HG03103 (cell line): ENCODE data around the gene ZNF853.
"Not testable (repeated sequence)": the region's sequence is repeated elsewhere in the genome, so short reads cannot be mapped to it uniquely, and the experiment has no call there.

ENCODE experiments used
- ATAC-seq: cut with Tn5 transposase; IDR thresholded peaks from one replicate; pipeline ENCODE4 v1.9.1; 2021; ENCODE audit warnings: low read depth; ENCODE audit not compliant: unreplicated experiment

Gene ZNF853

GRCh38 chr7:6614953-6615722 is at the start of gene ZNF853:
TSS of gene ZNF853 (plus strand) at chr7:6615610. CDS start at chr7:6616175, 565 bp downstream.
- ATAC-seq, result no peak

DNA sequence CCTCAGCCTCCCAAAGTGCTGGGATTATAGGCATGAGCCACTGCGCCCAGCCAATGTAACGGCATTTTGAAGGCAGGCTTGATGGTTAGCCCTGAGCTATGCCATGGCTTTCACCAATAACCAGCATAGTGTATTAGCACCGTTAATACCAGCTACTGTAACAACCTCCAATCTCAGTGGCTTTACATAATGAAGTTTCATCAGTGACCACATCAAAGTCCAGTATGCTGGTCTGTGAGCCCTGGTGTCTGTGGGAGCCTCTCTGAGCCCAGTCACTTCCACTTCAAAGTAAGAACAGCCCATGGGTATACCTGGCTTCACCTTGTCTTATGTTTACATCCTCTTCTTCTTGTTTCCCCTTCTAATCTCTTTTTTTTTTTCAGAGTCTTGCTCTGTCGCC is 49.8 kb upstream of the ZNF853 start:
- ATAC-seq, result no peak

DNA sequence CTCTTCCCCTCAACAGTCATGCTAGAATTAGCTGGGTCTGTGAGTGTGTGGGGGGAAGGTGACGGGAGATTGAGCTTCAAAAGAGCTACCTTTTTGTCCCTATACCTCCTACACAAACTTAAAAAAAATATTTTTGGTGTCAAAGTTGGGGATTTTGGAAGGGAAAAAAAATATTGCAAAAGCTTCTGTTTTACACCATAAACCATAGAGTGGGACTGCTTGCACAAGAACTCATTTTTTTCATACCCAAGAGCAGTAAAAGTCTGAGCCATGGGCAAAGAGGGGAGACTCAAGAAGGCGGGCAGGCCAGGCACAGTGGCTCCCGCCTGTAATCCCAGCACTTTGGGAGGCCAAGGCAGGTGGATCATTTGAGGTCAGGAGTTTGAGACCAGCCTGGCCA is 47.5 kb upstream of the ZNF853 start:
- ATAC-seq, result no peak

DNA sequence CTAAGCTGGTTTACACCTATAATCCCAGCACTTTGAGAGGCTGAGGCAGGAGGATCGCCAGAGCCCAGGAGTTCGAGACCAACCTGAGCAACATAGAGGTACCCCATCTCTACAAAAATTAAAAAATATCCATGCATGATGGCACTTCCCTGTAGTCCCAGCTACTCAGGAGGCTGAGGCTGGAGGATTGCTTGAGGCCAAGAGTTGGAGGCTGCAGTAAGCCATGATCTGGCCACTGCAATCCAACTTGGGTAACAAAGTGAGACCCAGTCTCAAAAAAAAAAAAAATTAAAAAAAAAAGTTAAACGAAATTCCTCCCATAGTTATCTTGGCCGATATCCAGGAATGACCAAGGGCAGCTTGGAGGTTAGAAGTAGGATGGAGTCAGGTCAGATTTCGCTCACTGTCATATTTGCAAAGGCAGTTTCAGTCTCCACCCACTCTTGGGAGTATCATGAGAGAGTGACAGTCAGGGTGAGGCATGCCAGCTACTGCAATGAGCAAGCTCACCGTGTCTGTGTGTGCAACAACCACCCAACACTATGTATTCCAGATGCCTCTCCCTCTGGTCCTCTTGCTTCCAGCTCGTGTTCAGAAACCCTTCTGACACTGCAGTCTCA is 44.1 kb upstream of the ZNF853 start:
- no peak for ATAC-seq

DNA sequence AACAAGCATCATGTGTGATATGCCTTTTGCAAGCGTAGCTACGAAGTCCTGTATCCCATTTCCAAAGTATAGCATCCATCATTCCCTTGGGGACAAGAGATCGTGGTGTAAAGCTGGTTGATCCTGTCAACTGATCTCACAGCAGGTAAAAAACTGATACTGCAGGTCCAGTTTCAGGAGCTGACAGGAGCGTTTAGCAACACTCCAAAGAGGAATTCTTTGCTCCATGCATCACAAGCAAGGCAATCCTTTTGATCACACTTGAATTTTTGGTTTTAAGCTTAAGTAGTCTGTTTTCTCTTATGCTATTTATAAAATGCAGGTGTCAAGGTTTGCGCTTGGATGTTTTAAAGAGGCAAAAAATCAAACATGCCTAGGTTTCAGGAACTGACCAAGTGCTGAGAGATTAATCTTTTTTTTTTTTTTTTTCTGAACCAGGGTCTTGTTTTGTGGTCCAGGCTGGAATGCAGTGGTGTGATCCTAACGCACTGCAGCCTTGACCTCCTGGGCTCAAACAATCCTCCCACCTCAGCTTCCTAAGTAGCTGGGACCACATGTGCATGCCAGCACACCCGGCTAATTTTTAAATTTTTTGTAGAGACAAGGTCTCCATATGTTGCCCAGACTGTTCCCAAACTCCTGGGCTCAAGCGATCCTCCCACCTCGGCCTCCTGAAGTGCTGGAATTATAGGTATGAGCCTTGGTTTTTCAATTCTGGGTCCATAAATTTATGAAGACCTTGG is 40.0 kb upstream of the ZNF853 start:
- ATAC-seq, result no peak

GRCh38 chr7:6576024-6576866 is 39.2 kb upstream of the ZNF853 start:
- no peak for ATAC-seq

DNA sequence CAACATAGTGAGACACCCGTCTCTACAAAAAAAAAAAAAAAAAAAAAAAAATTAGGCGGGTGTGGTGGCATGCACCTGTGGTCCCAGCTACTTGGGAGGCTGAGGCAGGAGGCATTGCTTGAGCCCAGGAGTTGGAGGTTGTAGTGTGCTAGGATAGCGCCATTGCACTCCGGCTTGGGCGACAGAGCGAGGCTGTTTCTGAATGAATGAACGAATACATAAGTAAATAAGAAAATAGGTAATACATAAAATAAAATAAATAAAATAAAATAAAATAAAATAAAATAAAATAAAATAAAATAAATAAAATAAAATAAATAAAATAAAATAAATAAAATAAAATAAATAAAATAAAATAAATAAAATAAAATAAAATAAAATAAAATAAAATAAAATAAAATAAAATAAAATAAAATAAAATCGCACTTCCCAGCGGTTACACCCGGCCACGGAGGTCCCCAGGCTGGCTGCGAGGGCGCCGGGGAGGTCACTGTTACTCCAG is 38.5 kb upstream of the ZNF853 start:
- ATAC-seq, result not testable (repeated sequence)

- peak; percentile 95 for ATAC-seq
Measured at GRCh38 chr7:6577369-6578113, 37.9 kb upstream of the ZNF853 start, which contains the start of gene ZDHHC4. TSS of gene ZDHHC4 (plus strand) at chr7:6577454. CDS start at chr7:6580562, 3,108 bp downstream.

DNA sequence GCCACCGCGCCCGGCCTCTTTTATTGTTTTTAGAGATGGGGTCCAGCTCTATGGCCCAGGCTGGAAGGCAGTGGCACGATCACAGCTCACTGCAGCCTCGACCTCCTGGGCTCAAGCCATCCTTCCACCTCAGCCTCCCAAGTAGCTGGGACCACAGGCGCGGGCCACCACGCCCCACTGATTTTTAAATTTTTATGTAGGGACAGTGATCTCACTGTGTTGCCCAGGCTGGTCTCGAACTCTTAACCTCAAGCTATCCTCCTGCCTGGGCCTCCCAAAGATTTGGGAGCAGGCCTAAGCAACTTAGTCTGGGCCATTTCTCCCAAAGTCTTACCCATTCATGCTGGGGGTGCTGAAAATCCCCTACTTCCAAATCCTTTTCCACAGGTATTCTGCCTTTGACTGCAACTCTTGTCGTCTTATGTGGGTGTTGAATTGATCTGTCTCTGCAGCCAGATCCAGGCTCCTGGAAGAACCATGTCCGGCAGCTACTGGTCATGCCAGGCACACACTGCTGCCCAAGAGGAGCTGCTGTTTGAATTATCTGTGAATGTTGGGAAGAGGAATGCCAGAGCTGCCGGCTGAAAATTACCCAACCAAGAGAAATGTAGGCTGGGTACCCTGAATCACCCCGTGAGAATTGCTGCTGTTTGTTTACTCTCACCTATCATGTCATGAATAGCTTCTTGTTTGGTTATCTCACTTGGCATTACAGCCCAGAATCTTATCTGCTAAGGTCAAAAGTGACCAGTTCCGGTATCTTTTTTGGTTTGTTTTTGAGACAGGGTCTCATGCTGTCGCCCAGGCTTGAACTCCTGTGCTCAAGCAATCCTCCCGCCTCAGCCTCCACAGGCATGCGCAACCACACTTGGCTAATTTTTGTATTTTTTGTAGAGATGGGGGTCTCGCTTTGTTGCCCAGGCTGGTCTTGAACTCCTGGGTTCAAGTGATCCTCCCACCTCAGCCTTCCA is 37.0 kb upstream of the ZNF853 start:
- ATAC-seq, result no peak

GRCh38 chr7:6579446-6579845 is 36.0 kb upstream of the ZNF853 start:
- no peak for ATAC-seq

- ATAC-seq, result not testable (repeated sequence)
Measured at GRCh38 chr7:6585746-6586432, 29.5 kb upstream of the ZNF853 start.

GRCh38 chr7:6588566-6588965 is 26.8 kb upstream of the ZNF853 start:
- ATAC-seq, result no peak

- ATAC-seq, result no peak
Measured at GRCh38 chr7:6589151-6589828, 26.1 kb upstream of the ZNF853 start.

DNA sequence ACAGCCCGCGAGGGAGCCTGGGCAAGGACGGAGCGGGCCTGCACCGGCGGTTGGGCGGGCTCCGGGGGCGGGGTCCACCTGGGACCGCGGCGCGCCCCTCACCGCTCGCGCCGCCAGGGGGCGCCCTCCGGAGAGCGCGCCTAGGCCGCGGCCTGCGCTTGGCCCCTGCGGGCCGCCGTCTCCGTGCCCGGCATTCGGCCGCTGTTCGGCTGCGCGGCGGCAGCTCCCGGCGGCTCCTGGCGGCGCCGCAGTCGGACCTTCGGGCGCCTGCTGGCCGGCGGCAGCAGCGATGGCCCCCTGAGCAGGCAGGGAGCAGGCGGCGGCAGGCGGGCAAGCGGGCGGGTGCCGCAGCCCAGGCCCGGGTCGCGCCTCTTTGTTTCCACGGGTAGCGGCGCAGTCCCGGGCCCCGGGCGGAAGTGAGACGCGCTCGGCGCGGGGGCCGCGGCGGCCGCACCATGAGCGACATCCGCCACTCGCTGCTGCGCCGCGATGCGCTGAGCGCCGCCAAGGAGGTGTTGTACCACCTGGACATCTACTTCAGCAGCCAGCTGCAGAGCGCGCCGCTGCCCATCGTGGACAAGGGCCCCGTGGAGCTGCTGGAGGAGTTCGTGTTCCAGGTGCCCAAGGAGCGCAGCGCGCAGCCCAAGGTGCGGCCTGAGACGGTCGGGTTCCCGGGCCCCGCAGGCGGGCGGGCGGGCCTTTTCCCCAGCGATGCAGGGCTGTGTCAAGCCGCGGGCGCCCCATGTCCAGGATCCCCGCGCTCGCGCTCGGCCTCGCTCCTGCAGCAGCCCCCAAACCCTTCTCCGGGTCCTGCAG is 25.4 kb upstream of the ZNF853 start, which contains the start of gene INTS15:
Gene INTS15 (plus strand): TSS at position 193 of the 816 bp plus-strand sequence. CDS start 263 bp downstream, at position 456.
- ATAC-seq, result peak; percentile 87

DNA sequence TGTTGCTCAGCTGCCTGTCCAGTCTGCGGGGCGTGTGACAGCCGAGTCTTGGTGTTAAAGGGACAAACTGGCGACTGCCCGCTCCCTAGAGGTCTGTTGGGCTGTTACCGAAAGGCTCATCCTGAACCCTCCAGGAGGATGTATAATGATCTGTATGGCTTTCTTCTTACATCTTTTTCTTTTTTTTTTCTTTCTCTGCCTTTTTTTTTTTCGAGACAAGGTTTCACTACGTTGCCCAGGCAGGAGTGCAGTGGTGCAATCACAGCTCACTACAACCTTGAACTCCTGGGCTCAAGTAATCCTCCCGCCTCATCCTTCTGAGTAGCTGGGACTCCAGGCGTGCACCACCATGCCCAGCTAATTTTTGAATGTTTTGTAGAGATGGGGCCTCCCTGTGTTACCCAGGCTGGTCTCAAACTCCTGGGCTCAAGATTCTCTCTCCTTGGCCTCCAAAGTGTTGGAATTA is 24.7 kb upstream of the ZNF853 start:
- no peak for ATAC-seq

DNA sequence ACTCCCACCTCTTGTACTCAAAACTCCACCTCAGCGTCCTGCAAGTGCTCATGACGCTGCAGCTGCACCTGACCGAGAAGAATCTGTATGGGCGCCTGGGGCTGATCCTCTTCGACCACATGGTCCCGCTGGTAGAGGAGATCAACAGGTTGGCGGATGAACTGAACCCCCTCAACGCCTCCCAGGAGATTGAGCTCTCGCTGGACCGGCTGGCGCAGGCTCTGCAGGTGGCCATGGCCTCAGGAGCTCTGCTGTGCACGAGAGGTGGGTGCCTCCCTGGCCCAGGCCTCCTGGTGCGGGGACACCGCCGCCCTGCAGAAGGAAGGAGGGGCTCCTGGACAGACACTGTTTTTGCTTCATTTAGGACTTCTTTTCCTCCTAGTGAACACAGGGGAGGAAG is 15.3 kb upstream of the ZNF853 start:
- ATAC-seq, result no peak
